ENCODE results near the gene TDRD6.

GRCh38 chr6:46689657-46690056 lies 2.0 kb downstream of the TDRD6 start:
- TF ChIP-seq POLR2A (IDR thresholded peaks at IDR 0.05) (no peak), CTCF (IDR thresholded peaks at IDR 0.05) (no peak)

Data from ovary (tissue), 3 donors.